Lung (tissue), 12 donors: ENCODE data around the gene CPD. TPM values are rescaled to one million over a fixed set of nuclear protein-coding genes. Genes with fewer than 3 reads are reported as not detected.

ENCODE experiments used
- ATAC-seq: fragments of 200-7000 bp; cut with Tn5 transposase; one replicate; pipeline ENCODE4 v1.9.1; 2020; ENCODE audit warnings: moderate number of reproducible peaks; ENCODE audit not compliant: insufficient read depth, low FRiP score
- DNase-seq, 3 donors: peaks; one replicate each; pipeline ENCODE4 v3.0.0-alpha.2; 2013 to 2017
- H3K27ac ChIP-seq, 2 donors: one replicate each; pipeline ENCODE4 v1.5.1; 2013; ENCODE audit warnings: mild to moderate bottlenecking in 2 of 2, moderate library complexity in 2 of 2, control low read depth in 1 of 2, inconsistent platforms in 1 of 2, low read depth in 1 of 2, low read length in 1 of 2
- H3K27me3 ChIP-seq, 3 donors: one replicate each; pipeline ENCODE4 v1.5.1; 2013; ENCODE audit warnings: low read length in 2 of 3; ENCODE audit not compliant: control insufficient read depth in 3 of 3, insufficient read depth in 3 of 3
- H3K36me3 ChIP-seq, 4 donors: one replicate each; pipeline ENCODE4 v1.5.1; 2013; ENCODE audit warnings: low read length in 4 of 4, mild to moderate bottlenecking in 1 of 4, moderate library complexity in 1 of 4; ENCODE audit not compliant: control insufficient read depth in 4 of 4, insufficient read depth in 4 of 4
- H3K4me1 ChIP-seq, 5 donors: one replicate each; pipeline ENCODE4 v1.5.1; 2013; ENCODE audit warnings: low read length in 5 of 5, mild to moderate bottlenecking in 2 of 5, moderate library complexity in 1 of 5; ENCODE audit not compliant: control insufficient read depth in 5 of 5, insufficient read depth in 5 of 5
- H3K4me3 ChIP-seq: one replicate; pipeline ENCODE4 v1.5.1; 2013; ENCODE audit warnings: mild to moderate bottlenecking, control low read depth, moderate library complexity
- H3K9ac ChIP-seq, 2 donors: one replicate each; pipeline ENCODE4 v1.5.1; 2013; ENCODE audit warnings: low read length in 2 of 2, control low read depth in 1 of 2; ENCODE audit not compliant: insufficient read depth in 1 of 2
- H3K9me3 ChIP-seq, 4 donors: one replicate each; pipeline ENCODE4 v1.5.1; 2013; ENCODE audit warnings: low read length in 3 of 4, mild to moderate bottlenecking in 1 of 4, moderate library complexity in 1 of 4; ENCODE audit not compliant: control insufficient read depth in 4 of 4, insufficient read depth in 3 of 4
- CTCF ChIP-seq: IDR thresholded peaks from 2 replicates; pipeline ENCODE4 v1.5.1; 2012; ENCODE audit warnings: mild to moderate bottlenecking; ENCODE audit errors: control extremely low read depth, extremely low read depth
- WGBS, 2 donors: extraction: QIAGEN DNeasy Blood & Tissue Kit; methylation state at CpG; one replicate each; pipeline ENCODE4 v1.1.7; 2013; 5-methylcytosine and 5-hydroxymethylcytosine counted together
- polyA plus RNA-seq, 2 donors: library from polyadenylated mRNA; stranded (reverse); fragments of 200-250 nt; gene quantifications; one replicate each; pipeline ENCODE4 v1.2.1, GENCODE V29; 2013
- total RNA-seq, 2 donors: library from RNA; depleted of rRNA in 1 of 2; stranded (reverse); fragments of >200 nt in 1 of 2; gene quantifications; one replicate each; pipeline ENCODE4 v1.2.1, GENCODE V29; 2014 to 2021
- donor health status: control.
- donor health status: control.
- donor health status: Bipolar disorder and iron deficiency.
- donor health status: healthy.
- donor health status: DM: yes; HTN: yes; CAD: no.

The CPD gene
- total and polyA plus RNA-seq, 4 donors, result 11.1 to 126 (median 88.1) TPM

GRCh38 chr17:30513346-30513745, 134.6 kb downstream of the CPD start:
- no peak for TF ChIP-seq CTCF
- DNase-seq (no peak), ATAC-seq (no peak)
- Histone ChIP-seq H3K27me3 (no peaks in the 10 kb centered on the region), H3K27ac (no peak overlapping the region), H3K4me1 (peaks cover 0 to 7% (median 0%) of the 10 kb centered on the region in 5 donors), H3K36me3 (peaks cover under 1 to 18% (median 8%) of the 10 kb centered on the region in 4 donors), H3K4me3 (no peak overlapping the region), H3K9ac (no peak overlapping the region), H3K9me3 (no peaks in the 10 kb centered on the region)
- WGBS, 2 donors, result 100% methylated on average over 1 of the region's 1 CpG

GRCh38 chr17:30514895-30515596, 136.3 kb downstream of the CPD start:
- H3K9me3 ChIP-seq, result no peaks in the 10 kb centered on the region
- no peaks in the 10 kb centered on the region for H3K27me3 ChIP-seq
- no peak for DNase-seq
- H3K27ac ChIP-seq, result no peak overlapping the region
- H3K4me3 ChIP-seq, result no peak overlapping the region
- TF ChIP-seq CTCF, result no peak
- peaks cover 0 to 22% (median 12%) of the 10 kb centered on the region in 4 donors for H3K36me3 ChIP-seq
- ATAC-seq, result no peak
- peaks cover 0 to 6% (median 0%) of the 10 kb centered on the region in 5 donors for H3K4me1 ChIP-seq
- WGBS, 2 donors, result 53 to 87% methylated on average over 3 of the region's 3 CpGs
- H3K9ac ChIP-seq, result no peak overlapping the region

- no peak for TF ChIP-seq CTCF
- Histone ChIP-seq H3K4me3 (no peak overlapping the region), H3K36me3 (peaks cover 11 to 39% (median 21%) of the 10 kb centered on the region in 4 donors), H3K4me1 (peaks cover 0 to 5% (median 0%) of the 10 kb centered on the region in 5 donors), H3K9me3 (no peaks in the 10 kb centered on the region), H3K27ac (peak overlapping the region in 1 of 2 donors; percentile 63), H3K27me3 (no peaks in the 10 kb centered on the region), H3K9ac (no peak overlapping the region)
- WGBS, 2 donors, result 90 to 96% methylated on average over 1 of the region's 1 CpG
- ATAC-seq (no peak), DNase-seq (no peak)
Measured at GRCh38 chr17:30517786-30518185, 139.1 kb downstream of the CPD start.

GRCh38 chr17:30519166-30519565, 140.4 kb downstream of the CPD start:
- Histone ChIP-seq H3K27me3 (no peaks in the 10 kb centered on the region), H3K36me3 (peaks cover 11 to 31% (median 21%) of the 10 kb centered on the region in 4 donors), H3K4me1 (peaks cover 0 to 4% (median 0%) of the 10 kb centered on the region in 5 donors), H3K9ac (no peak overlapping the region), H3K4me3 (no peak overlapping the region), H3K27ac (no peak overlapping the region), H3K9me3 (no peaks in the 10 kb centered on the region)
- ATAC-seq (no peak), DNase-seq (no peak)
- no peak for TF ChIP-seq CTCF
- 82 to 90% methylated on average over 5 of the region's 5 CpGs for WGBS, 2 donors
